GM13977 (cell line): Measurements from ENCODE around the gene LRG1.

Experiments used
- DNase-seq: peaks from one replicate; pipeline ENCODE4 v3.0.0; 2012; ENCODE audit warnings: low spot score
- CTCF ChIP-seq: IDR thresholded peaks from 2 replicates; pipeline ENCODE4 v1.5.1; 2012; ENCODE audit warnings: mild to moderate bottlenecking, control low read depth; ENCODE audit not compliant: insufficient read depth; ENCODE audit errors: extremely low read depth, missing control alignments
- in situ Hi-C: fragments of 300-500 bp; cut with MboI; formaldehyde crosslinking; loops from one replicate; pipeline ENCODE4 v1.12.0; 2022; ENCODE audit warnings: low sequenced_read_pairs, low pct_unique_long_range_greater_than_20kb, mixed read lengths, inconsistent platforms; ENCODE audit not compliant: unreplicated experiment

The LRG1 gene

GRCh38 chr19:4515732-4516131 lies 24.1 kb downstream of the LRG1 start:
- in situ Hi-C loops, result no loop called here
- no peak for DNase-seq
- no peak for TF ChIP-seq CTCF

- TF ChIP-seq CTCF, result no peak
- in situ Hi-C loops, result no loop called here
- DNase-seq, result no peak
These were observed 26.6 kb downstream of the LRG1 start for GRCh38 chr19:4513248-4513647.

- no peak for TF ChIP-seq CTCF
- no peak for DNase-seq
- in situ Hi-C loops, result no loop called here
These were observed 27.8 kb downstream of the LRG1 start for GRCh38 chr19:4512070-4512469.

GRCh38 chr19:4511300-4512054 lies 28.4 kb downstream of the LRG1 start:
- in situ Hi-C loops, result no loop called here
- no peak for DNase-seq
- no peak for TF ChIP-seq CTCF

- in situ Hi-C loops, result no loop called here
- no peak for TF ChIP-seq CTCF
- DNase-seq, result no peak
These were observed 29.2 kb downstream of the LRG1 start for GRCh38 chr19:4510435-4511255.

GRCh38 chr19:4508698-4509097 lies 31.1 kb downstream of the LRG1 start:
- TF ChIP-seq CTCF, result no peak
- in situ Hi-C loops, result no loop called here
- no peak for DNase-seq
